Neutrophil (primary cell): ENCODE measurements around the gene USP36.

Experiments
- H3K27ac ChIP-seq: fragments of 200-600 bp; sonication (generic); 2 replicates; pipeline ENCODE4 v1.5.1; 2016; ENCODE audit warnings: mild to moderate bottlenecking, moderate library complexity
- H3K27me3 ChIP-seq: fragments of 200-600 bp; sonication (generic); 2 replicates; pipeline ENCODE4 v1.6.0; 2016; ENCODE audit warnings: mild to moderate bottlenecking
- H3K36me3 ChIP-seq: fragments of 200-600 bp; sonication (generic); 2 replicates; pipeline ENCODE4 v1.5.1; 2017
- H3K4me1 ChIP-seq, 2 experiments: fragments of 200-600 bp in 1 of 2; sonication (generic) in 1 of 2; 1 replicate in 1 of 2; 2 replicates in 1 of 2; pipeline versions ENCODE4 v1.5.1 to v1.6.1; 2013 to 2016; ENCODE audit warnings: low read depth in 1 of 2, low read length in 1 of 2, mild to moderate bottlenecking in 1 of 2, moderate library complexity in 1 of 2; ENCODE audit not compliant: control insufficient read depth in 1 of 2, insufficient read depth in 1 of 2
- H3K4me3 ChIP-seq, 2 experiments: fragments of 200-600 bp in 1 of 2; sonication (generic) in 1 of 2; 1 replicate in 1 of 2; 2 replicates in 1 of 2; pipeline ENCODE4 v1.5.1; 2013 to 2016; ENCODE audit warnings: low read depth in 1 of 2, low read length in 1 of 2, mild to moderate bottlenecking in 1 of 2, moderate library complexity in 1 of 2
- H3K9me3 ChIP-seq: fragments of 200-600 bp; sonication (generic); 2 replicates; pipeline ENCODE4 v1.5.1; 2016
- CTCF ChIP-seq: fragments of 200-600 bp; sonication (generic); IDR thresholded peaks from 2 replicates; pipeline ENCODE4 v1.5.1; 2016; ENCODE audit warnings: antibody characterized with exemption

The USP36 gene

GRCh38 chr17:78789149-78789662, 51.4 kb downstream of the USP36 start:
- Histone ChIP-seq H3K27ac (no peak overlapping the region), H3K4me3 (no peak overlapping the region), H3K27me3 (no peaks in the 10 kb centered on the region), H3K9me3 (no peaks in the 10 kb centered on the region), H3K36me3 (no peaks in the 10 kb centered on the region), H3K4me1 (no peaks in the 10 kb centered on the region)
- TF ChIP-seq CTCF: no peak

- no peaks in the 10 kb centered on the region for H3K27me3 ChIP-seq
- no peaks in the 10 kb centered on the region for H3K36me3 ChIP-seq
- no peaks in the 10 kb centered on the region for H3K9me3 ChIP-seq
- no peak overlapping the region for H3K4me3 ChIP-seq
- no peaks in the 10 kb centered on the region for H3K4me1 ChIP-seq
- H3K27ac ChIP-seq: no peak overlapping the region
- TF ChIP-seq CTCF: no peak
Measured at GRCh38 chr17:78788451-78788850, 52.2 kb downstream of the USP36 start.

GRCh38 chr17:78787444-78787843, 53.2 kb downstream of the USP36 start:
- H3K4me3 ChIP-seq: no peak overlapping the region
- no peak for TF ChIP-seq CTCF
- H3K9me3 ChIP-seq: no peaks in the 10 kb centered on the region
- peaks cover 6 to 8% of the 10 kb centered on the region in 2 experiments for H3K4me1 ChIP-seq
- H3K27ac ChIP-seq: no peak overlapping the region
- no peaks in the 10 kb centered on the region for H3K27me3 ChIP-seq
- no peaks in the 10 kb centered on the region for H3K36me3 ChIP-seq

GRCh38 chr17:78785663-78786057, 55.0 kb downstream of the USP36 start:
- no peaks in the 10 kb centered on the region for H3K36me3 ChIP-seq
- H3K4me1 ChIP-seq: peaks cover 11 to 15% of the 10 kb centered on the region in 2 experiments
- no peak for TF ChIP-seq CTCF
- no peak overlapping the region for H3K4me3 ChIP-seq
- H3K27ac ChIP-seq: no peak overlapping the region
- no peaks in the 10 kb centered on the region for H3K9me3 ChIP-seq
- no peaks in the 10 kb centered on the region for H3K27me3 ChIP-seq

GRCh38 chr17:78785011-78785662, 55.5 kb downstream of the USP36 start:
- Histone ChIP-seq H3K27ac (no peak overlapping the region), H3K4me1 (peaks cover 17 to 21% of the 10 kb centered on the region in 2 experiments), H3K36me3 (no peaks in the 10 kb centered on the region), H3K9me3 (no peaks in the 10 kb centered on the region), H3K27me3 (no peaks in the 10 kb centered on the region), H3K4me3 (no peak overlapping the region)
- TF ChIP-seq CTCF: no peak
